ENCODE data around the gene CRABP1.

CRABP1 gene

DNA sequence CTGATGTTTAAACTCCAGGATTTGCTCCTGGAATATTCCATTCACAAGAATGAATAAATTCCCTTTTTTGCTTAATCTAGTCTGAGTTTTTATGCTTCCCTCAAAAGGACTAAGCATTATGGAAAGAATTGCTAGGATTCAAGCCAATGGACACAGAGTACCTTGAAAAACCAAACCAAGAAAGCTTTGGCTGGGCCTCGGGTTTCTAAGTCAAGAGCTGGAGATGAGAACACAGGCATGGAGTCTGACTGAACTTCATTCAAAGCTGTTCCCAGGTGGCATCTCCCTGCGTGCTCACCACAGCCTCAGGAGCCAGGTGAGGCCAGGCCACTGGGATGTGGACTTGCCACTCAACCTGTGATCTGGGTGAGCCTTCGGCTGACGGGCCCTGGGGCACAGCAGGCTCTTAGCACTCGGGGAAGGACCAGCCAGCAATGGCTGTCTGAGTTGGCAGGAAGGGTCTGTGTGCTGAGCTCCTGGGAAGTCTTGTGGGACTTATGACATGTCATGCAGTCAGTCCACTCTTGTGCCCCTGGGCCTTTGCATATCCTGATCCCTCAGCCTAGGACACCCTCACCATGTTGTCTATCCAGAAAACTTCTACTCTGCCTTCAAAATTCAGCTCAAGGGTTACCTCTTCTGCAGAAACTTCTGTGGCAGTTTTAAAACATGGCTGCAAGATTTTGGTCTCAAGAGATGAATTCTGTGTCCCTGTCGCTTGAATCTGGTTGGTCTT is 21.8 kb downstream of the CRABP1 start:
- in situ Hi-C loops (cut with MboI; ENCODE audit: low sequenced_read_pairs, unreplicated experiment), result no loop called here

DNA sequence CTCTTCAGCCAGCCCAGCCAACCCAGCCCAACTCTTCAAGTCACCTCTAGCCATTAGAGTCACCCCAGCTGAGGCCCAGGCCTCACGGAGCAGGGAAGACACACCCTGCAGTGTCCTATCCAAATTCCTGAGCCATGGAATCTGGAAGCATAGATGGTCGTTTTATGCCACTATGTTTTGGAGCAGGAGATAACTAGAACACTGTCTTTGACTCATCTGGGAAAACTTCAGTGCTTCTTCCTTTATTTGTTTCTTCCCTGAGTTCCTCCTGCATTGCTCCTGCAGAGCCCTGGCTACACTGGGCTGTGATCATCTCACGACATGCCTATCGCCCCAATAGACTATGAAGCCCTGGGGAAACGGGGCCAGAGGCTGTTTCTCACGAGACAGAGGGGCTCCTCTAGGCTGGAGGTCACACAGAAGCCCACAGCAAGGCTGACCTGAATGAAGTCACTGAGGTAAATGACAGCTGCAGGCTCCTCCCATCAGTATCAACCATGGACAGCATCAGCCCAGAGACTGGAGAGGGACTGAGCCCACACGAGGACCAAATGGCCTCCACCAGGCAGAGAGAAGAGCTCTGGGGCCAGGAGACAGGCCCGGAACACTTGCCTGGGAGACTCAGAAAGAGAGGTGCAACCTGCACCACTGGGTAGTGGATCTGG is 22.7 kb downstream of the CRABP1 start:
- TF ChIP-seq, protein P1, sequence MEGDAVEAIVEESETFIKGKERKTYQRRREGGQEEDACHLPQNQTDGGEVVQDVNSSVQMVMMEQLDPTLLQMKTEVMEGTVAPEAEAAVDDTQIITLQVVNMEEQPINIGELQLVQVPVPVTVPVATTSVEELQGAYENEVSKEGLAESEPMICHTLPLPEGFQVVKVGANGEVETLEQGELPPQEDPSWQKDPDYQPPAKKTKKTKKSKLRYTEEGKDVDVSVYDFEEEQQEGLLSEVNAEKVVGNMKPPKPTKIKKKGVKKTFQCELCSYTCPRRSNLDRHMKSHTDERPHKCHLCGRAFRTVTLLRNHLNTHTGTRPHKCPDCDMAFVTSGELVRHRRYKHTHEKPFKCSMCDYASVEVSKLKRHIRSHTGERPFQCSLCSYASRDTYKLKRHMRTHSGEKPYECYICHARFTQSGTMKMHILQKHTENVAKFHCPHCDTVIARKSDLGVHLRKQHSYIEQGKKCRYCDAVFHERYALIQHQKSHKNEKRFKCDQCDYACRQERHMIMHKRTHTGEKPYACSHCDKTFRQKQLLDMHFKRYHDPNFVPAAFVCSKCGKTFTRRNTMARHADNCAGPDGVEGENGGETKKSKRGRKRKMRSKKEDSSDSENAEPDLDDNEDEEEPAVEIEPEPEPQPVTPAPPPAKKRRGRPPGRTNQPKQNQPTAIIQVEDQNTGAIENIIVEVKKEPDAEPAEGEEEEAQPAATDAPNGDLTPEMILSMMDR (IDR thresholded peaks at IDR 0.05; ENCODE audit: borderline replicate concordance, control extremely low read depth, extremely low read depth, insufficient read depth, missing control alignments), result no peak
- no peak for DNase-seq (ENCODE audit: low spot score)
- in situ Hi-C loops (cut with MboI; ENCODE audit: low sequenced_read_pairs, unreplicated experiment), result no loop called here

More for the DNA sequence above, 21.8 kb downstream of the CRABP1 start:
- no peak for DNase-seq (ENCODE audit: low spot score)
- TF ChIP-seq, protein P1 (IDR thresholded peaks at IDR 0.05; ENCODE audit: borderline replicate concordance, control extremely low read depth, extremely low read depth, insufficient read depth, missing control alignments), result no peak

DNA sequence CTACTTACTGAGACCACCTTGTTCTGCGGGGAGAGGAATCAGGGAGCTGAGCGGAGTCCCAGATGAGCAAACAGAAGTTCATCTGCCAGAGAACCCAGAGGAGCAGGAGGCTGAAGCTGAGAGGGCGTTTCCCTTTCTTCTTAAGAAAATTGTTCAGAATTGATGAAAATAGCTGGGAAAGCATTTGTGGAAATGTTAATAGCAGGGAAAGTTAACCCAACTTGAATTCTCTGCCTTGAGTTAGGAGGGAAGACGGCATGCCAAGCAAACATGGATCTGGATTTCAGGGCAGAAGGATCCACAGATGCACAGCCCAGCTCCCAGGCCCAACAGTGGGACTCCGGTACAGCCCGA is 23.2 kb downstream of the CRABP1 start:
- DNase-seq (ENCODE audit: low spot score), result no peak
- TF ChIP-seq, protein P1 (IDR thresholded peaks at IDR 0.05; ENCODE audit: borderline replicate concordance, control extremely low read depth, extremely low read depth, insufficient read depth, missing control alignments), result no peak
- in situ Hi-C loops (cut with MboI; ENCODE audit: low sequenced_read_pairs, unreplicated experiment), result no loop called here

DNA sequence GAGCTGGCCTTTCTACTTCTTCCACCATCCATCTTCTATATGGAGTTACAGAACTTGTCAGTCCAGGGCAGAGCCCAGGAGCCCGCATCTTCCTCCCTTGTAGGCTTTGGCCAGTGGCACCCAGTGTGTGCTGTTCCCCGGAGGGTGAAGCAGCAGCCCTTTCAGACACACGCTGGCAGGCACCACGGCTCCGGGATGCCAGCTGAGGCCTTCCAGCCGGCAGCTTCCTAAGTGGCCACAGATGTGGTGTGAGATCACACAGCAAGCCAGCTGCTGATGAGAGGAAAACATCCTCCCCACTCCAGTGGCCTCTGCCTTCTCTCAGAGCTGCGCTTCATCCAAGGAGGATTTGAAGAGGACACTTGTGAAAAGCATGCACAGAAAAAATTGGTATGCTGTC is 24.1 kb downstream of the CRABP1 start:
- TF ChIP-seq, protein P1 (IDR thresholded peaks at IDR 0.05; ENCODE audit: borderline replicate concordance, control extremely low read depth, extremely low read depth, insufficient read depth, missing control alignments), result no peak
- no peak for DNase-seq (ENCODE audit: low spot score)
- in situ Hi-C loops (cut with MboI; ENCODE audit: low sequenced_read_pairs, unreplicated experiment), result no loop called here

DNA sequence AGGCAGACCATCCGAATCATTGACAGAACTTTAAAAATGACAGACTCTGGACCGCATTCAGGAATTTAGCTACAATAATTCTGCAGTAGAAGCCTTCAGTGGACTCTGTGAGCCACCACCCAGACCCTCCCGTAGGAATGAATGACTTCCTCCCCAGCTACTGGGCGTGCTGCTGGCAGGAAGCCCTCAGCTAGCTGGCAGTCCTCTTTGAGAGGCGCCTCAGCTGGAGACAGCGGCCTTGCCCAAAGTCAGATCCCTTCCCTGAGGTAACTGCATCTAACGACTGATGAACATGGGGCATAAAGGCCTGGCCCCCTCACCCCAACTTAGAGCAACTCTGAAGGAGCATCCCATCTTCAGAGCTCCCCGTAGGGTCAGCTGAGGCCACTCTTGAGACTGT is 25.8 kb downstream of the CRABP1 start:
- TF ChIP-seq, protein P1 (IDR thresholded peaks at IDR 0.05; ENCODE audit: borderline replicate concordance, control extremely low read depth, extremely low read depth, insufficient read depth, missing control alignments), result no peak
- DNase-seq (ENCODE audit: low spot score), result no peak
- in situ Hi-C loops (cut with MboI; ENCODE audit: low sequenced_read_pairs, unreplicated experiment), result no loop called here

DNA sequence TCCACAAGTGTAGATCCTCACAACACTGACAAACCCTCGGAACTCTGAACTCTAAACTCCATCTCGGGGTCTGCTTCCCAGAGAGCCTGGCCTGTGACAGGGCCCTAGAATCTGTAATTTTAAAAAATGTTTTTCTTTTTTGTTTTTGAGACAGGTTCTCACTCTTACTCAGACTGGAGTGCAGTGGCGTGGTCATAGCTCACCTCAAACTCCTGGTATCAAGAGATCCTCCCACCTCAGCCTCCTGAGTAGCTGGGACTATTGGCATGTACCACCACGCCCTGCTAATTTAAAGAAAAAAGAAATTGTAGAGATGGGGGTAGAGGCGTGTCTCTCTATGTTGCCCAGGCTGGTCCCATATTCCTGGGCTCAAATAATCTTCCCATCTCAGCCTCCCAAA is 26.2 kb downstream of the CRABP1 start:
- no peak for DNase-seq (ENCODE audit: low spot score)
- in situ Hi-C loops (cut with MboI; ENCODE audit: low sequenced_read_pairs, unreplicated experiment), result no loop called here
- TF ChIP-seq, protein P1 (IDR thresholded peaks at IDR 0.05; ENCODE audit: borderline replicate concordance, control extremely low read depth, extremely low read depth, insufficient read depth, missing control alignments), result no peak

Measured in GM13976 (cell line).